Esophagus muscularis mucosa (tissue), 4 donors: ENCODE measurements around the gene MXD3. TPM values are rescaled to one million over a fixed set of nuclear protein-coding genes. Genes with fewer than 3 reads are reported as not detected.
"Not testable (repeated sequence)": the region's sequence is repeated elsewhere in the genome, so short reads cannot be mapped to it uniquely, and the experiment has no call there.

ENCODE experiments used
- DNase-seq: peaks from one replicate; pipeline ENCODE4 v3.0.0-alpha.2; 2017; ENCODE audit errors: extremely low spot score
- H3K27ac ChIP-seq, 4 donors: fragments of 200-600 bp; sonication (generic); replicated peaks in 1 of 4; 1 replicate in 3 of 4; 2 replicates in 1 of 4; pipeline ENCODE4 v1.5.1; 2016 to 2019; ENCODE audit warnings: mild to moderate bottlenecking in 1 of 4
- H3K27me3 ChIP-seq, 4 donors: fragments of 200-600 bp; sonication (generic); one replicate each; pipeline versions ENCODE4 v1.5.1 to v1.6.0; 2016 to 2019
- H3K36me3 ChIP-seq, 4 donors: fragments of 200-600 bp; sonication (generic); one replicate each; pipeline ENCODE4 v1.5.1; 2016 to 2019
- H3K4me1 ChIP-seq, 4 donors: fragments of 200-600 bp; sonication (generic); one replicate each; pipeline ENCODE4 v1.5.1; 2016 to 2019
- H3K4me3 ChIP-seq, 4 donors: fragments of 200-600 bp; sonication (generic); 1 replicate in 2 of 4; 2 replicates in 2 of 4; pipeline ENCODE4 v1.5.1; 2016 to 2019; ENCODE audit warnings: mild to moderate bottlenecking in 4 of 4, moderate library complexity in 1 of 4
- H3K9me3 ChIP-seq, 4 donors: fragments of 200-600 bp; sonication (generic); 1 replicate in 3 of 4; 2 replicates in 1 of 4; pipeline ENCODE4 v1.5.1; 2016 to 2019
- EP300 ChIP-seq: sonication (generic); formaldehyde crosslinking; IDR thresholded peaks from one replicate; pipeline ENCODE4 v1.6.1; 2017; ENCODE audit warnings: antibody characterized with exemption
- POLR2A ChIP-seq: fragments of 450-650 bp; IDR thresholded peaks from one replicate; pipeline ENCODE4 v1.6.1; 2017; ENCODE audit warnings: antibody characterized with exemption, moderate library complexity, mild to moderate bottlenecking, low read depth
- POLR2AphosphoS5 ChIP-seq, 2 donors: sonication (generic); formaldehyde crosslinking; IDR thresholded peaks; one replicate each; pipeline ENCODE4 v1.6.1; 2017; ENCODE audit warnings: antibody characterized with exemption in 2 of 2
- WGBS: methylation state at CpG from one replicate; pipeline ENCODE4 v1.1.5; 2018; 5-methylcytosine and 5-hydroxymethylcytosine counted together
- intact Hi-C: fragments of 100-400 bp; cut with DNase I; formaldehyde crosslinking; loops from one replicate; pipeline ENCODE4 v1.15.1; 2023
- total RNA-seq, 4 donors: library from RNA; depleted of rRNA; stranded (reverse); fragments of >200 nt; gene quantifications; one replicate each; pipeline versions ENCODE4 v1.1.0 to v1.2.1, GENCODE V29; 2016
- TF ChIP-seq, protein P1 (sequence below), 3 experiments: fragments of 200-600 bp in 2 of 3; fragments of 450-650 bp in 1 of 3; sonication (generic) in 2 of 3; IDR thresholded peaks; one replicate each; pipeline ENCODE4 v1.5.1; 2017 to 2019; ENCODE audit warnings: antibody characterized with exemption in 3 of 3, mild to moderate bottlenecking in 2 of 3, moderate library complexity in 1 of 3

MXD3 gene, protein sequence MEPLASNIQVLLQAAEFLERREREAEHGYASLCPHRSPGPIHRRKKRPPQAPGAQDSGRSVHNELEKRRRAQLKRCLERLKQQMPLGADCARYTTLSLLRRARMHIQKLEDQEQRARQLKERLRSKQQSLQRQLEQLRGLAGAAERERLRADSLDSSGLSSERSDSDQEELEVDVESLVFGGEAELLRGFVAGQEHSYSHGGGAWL
- total RNA-seq = 10 to 100 TPM in 1 of 4 donors, 1 to 10 TPM in 3; 2.5 to 11.2 (median 7.9) TPM

DNA sequence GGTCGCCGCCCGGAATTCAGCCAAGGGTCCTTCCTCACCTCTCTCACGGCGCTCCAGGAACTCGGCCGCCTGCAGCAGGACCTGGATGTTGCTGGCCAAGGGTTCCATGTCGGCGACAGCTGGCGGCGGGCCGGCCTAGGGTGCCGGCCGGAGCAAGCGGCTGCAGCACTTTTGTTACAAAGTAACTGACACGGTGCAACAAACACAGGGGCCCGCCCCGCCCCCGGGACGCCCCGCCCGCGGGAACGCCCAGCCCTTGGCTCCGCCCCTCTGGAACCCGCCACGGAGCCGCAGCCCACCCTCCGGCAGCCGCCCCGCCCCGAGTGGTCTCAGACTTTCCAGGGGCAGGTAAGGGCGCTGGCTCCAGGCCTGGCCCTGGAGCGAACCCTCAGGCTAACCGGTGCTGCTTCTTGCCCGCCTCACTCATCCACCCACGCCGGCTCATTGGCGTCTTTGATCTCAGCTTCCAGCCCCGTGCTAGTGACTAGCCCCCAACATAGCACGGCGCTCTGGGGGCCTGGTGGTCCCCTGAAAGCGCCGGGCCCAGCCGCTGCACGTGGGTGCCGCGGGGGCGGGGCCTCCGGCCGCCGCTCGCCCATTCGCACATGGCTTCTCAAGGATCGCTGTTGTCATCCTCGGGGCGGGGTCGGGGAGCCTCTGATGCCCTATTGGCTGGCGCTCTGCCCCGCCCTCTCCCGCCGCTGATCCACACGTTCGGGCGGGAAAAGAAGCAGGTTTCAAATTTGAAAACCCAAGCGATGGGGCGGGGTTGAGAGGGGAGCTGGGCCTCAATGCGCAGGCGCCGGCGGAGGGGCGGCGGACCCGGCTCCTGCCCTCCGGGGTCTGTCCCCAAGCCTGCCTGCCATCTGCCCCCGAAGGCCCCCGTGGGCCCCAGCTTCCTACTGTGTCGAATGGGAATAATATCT lies at the start of gene MXD3:
TSS of gene MXD3 (minus strand) at position 176 of the 926 bp plus-strand sequence. CDS start at position 108, 68 bp downstream.
- WGBS = 2% methylated on average over 24 of the region's 78 CpGs
- peak; percentile 99 for DNase-seq
- Histone ChIP-seq H3K27me3 (no peaks in the 10 kb centered on the region), H3K27ac (peak within 1 kb of the TSS in 3 of 4 donors; percentile 13 to 79 (median 60)), H3K4me1 (peaks cover 20 to 45% (median 26%) of the 10 kb centered on the region in 4 donors), H3K36me3 (peaks cover 4 to 12% (median 9%) of the 10 kb centered on the region in 4 donors), H3K4me3 (peak within 1 kb of the TSS; percentile 54 to 72 (median 61)), H3K9me3 (no peaks in the 10 kb centered on the region)
- TF ChIP-seq, protein P1, sequence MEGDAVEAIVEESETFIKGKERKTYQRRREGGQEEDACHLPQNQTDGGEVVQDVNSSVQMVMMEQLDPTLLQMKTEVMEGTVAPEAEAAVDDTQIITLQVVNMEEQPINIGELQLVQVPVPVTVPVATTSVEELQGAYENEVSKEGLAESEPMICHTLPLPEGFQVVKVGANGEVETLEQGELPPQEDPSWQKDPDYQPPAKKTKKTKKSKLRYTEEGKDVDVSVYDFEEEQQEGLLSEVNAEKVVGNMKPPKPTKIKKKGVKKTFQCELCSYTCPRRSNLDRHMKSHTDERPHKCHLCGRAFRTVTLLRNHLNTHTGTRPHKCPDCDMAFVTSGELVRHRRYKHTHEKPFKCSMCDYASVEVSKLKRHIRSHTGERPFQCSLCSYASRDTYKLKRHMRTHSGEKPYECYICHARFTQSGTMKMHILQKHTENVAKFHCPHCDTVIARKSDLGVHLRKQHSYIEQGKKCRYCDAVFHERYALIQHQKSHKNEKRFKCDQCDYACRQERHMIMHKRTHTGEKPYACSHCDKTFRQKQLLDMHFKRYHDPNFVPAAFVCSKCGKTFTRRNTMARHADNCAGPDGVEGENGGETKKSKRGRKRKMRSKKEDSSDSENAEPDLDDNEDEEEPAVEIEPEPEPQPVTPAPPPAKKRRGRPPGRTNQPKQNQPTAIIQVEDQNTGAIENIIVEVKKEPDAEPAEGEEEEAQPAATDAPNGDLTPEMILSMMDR (IDR thresholded peaks at IDR 0.05) = no peak
- TF ChIP-seq POLR2AphosphoS5 (IDR thresholded peaks at IDR 0.05) (peak in 1 of 2 donors; percentile 63), EP300 (no peak), POLR2A (no peak)
- intact Hi-C loops = loop anchor here (10.0 kb wide), 1 partner anchor 143 kb away; no protein-coding TSS in a partner anchor

DNA sequence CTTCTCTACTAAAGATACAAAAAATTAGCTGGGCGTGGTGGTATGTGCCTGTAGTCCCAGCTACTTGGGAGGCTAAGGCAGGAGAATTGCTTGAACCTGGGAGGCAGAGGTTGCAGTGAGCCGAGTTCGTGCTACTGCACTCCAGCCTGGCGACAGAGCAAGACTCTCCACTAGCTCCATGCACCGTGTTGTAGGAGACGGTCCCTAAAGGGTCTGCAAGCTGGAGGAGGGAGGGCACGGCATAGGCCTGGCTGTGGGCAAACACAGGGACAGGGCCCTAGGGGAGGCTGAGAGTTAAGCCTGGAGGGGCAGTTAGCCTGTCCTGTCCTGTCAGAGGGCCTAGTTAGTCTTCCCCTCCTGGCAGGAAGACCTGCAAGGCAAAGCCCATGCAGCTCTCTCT lies 49.0 kb upstream of the MXD3 start:
- intact Hi-C loops, H3K9me3 ChIP-seq: not testable (repeated sequence)
- WGBS = 85% methylated on average over 7 of the region's 7 CpGs

DNA sequence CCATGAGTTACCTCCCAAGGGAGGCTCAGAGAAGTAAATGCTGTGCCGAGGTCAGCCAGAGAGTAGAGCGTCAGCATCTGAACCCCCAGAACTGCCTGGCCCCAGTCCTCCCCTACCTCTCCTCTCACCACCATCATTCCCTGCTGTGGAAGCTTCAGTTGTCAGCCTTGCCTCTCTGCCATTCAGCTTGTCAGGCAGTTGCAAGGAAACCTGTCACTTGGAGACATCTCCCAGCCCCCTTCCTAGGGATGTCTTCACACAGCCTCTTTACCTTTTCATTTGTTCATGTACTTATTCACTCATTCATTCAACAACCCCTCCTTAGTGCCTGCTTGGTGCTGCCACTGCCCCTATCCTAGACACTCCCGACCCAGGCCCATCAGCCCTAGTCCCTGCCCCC lies 48.2 kb upstream of the MXD3 start:
- no peak for TF ChIP-seq POLR2AphosphoS5 (IDR thresholded peaks at IDR 0.05)
- TF ChIP-seq, protein P1 (IDR thresholded peaks at IDR 0.05) = no peak
- no peak for TF ChIP-seq EP300
- no peak for TF ChIP-seq POLR2A

More for the DNA sequence above, 49.0 kb upstream of the MXD3 start:
- DNase-seq, H3K4me3 ChIP-seq, H3K36me3 ChIP-seq, H3K27me3 ChIP-seq, H3K27ac ChIP-seq: not testable (repeated sequence)
- peaks cover 23 to 47% (median 34%) of the 10 kb centered on the region in 4 donors for H3K4me1 ChIP-seq

DNA sequence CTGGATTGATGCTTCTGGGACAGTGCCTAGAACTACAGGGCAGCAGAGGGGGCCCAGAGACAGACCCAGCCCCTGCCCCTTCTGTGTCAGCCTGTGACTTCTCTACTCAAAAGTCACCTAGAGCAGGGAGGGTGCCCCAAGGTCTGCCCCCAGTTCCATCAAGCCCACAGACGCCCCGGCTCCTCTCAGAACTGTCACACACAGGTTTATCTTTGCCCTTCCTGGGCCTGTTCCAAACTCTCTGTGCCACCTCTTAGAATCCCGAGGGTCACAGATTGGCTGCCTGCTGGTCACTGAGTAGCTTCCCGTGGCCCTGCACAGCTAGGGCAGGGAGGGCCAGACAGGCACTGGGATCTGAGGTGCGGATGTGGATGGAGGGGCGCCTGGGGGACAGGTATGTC lies 47.8 kb upstream of the MXD3 start:
- 80% methylated on average over 6 of the region's 6 CpGs for WGBS
- Histone ChIP-seq H3K27me3 (no peaks in the 10 kb centered on the region), H3K9me3 (no peaks in the 10 kb centered on the region), H3K4me3 (no peak overlapping the region), H3K36me3 (no peaks in the 10 kb centered on the region), H3K4me1 (peaks cover 23 to 43% (median 28%) of the 10 kb centered on the region in 4 donors), H3K27ac (no peak overlapping the region)
- TF ChIP-seq, protein P1 (IDR thresholded peaks at IDR 0.05) = no peak
- TF ChIP-seq EP300 = no peak
- TF ChIP-seq POLR2AphosphoS5 (IDR thresholded peaks at IDR 0.05) = no peak
- TF ChIP-seq POLR2A = no peak
- intact Hi-C loops = no loop called here
- DNase-seq = no peak

More for the DNA sequence above, 48.2 kb upstream of the MXD3 start:
- 82% methylated on average over 3 of the region's 3 CpGs for WGBS
- no peaks in the 10 kb centered on the region for H3K9me3 ChIP-seq
- no peak overlapping the region for H3K4me3 ChIP-seq
- no peaks in the 10 kb centered on the region for H3K27me3 ChIP-seq
- no peak for DNase-seq
- peaks cover 23 to 43% (median 29%) of the 10 kb centered on the region in 4 donors for H3K4me1 ChIP-seq
- no peaks in the 10 kb centered on the region for H3K36me3 ChIP-seq
- H3K27ac ChIP-seq = no peak overlapping the region
- intact Hi-C loops = no loop called here

DNA sequence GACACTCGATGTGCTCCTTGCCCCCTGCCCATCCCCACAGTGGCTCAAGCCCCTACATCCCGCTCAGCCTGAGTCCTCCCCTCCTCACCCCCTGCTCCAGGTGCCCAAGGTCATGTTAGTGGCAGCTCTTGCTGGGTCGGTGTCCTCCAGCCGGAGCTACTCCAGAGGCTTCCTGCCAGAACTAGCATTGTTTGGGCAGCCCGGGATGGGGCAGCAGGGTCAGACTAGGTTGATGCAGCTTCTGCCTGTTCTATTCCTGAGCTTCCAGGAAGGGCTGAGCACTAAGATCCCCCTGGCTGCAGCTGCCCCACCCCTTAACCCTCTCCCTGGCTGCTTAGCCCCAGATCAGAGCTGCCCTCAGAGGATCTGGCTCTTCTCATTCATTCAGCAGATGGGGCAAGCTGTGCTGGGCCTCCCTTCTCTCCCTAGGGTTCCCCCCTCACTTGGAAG lies 46.7 kb upstream of the MXD3 start:
- H3K9me3 ChIP-seq = no peaks in the 10 kb centered on the region
- H3K27ac ChIP-seq = peak overlapping the region in 1 of 4 donors; percentile 40
- TF ChIP-seq POLR2AphosphoS5 (IDR thresholded peaks at IDR 0.05) = no peak
- TF ChIP-seq, protein P1 (IDR thresholded peaks at IDR 0.05) = no peak
- TF ChIP-seq EP300 = no peak
- TF ChIP-seq POLR2A = no peak
- intact Hi-C loops = no loop called here
- no peak for DNase-seq
- H3K27me3 ChIP-seq = no peaks in the 10 kb centered on the region
- no peaks in the 10 kb centered on the region for H3K36me3 ChIP-seq
- WGBS = 47% methylated on average over 4 of the region's 5 CpGs
- peak overlapping the region; percentile 34 to 58 (median 42) for H3K4me3 ChIP-seq
- H3K4me1 ChIP-seq = peaks cover 17 to 32% (median 22%) of the 10 kb centered on the region in 4 donors
